Measurements from ENCODE around the gene SLAMF9.
A peak's percentile ranks its signal among the peaks of the same experiment; 100 is the strongest.

Gene SLAMF9

GRCh38 chr1:159932296-159933285 lies 21.4 kb downstream of the SLAMF9 start:
- DNase-seq (ENCODE audit: low spot score): no peak

- no peak for DNase-seq (ENCODE audit: low spot score)
Measured at GRCh38 chr1:159931795-159932173, 22.3 kb downstream of the SLAMF9 start.

GRCh38 chr1:159931101-159931794 lies 22.8 kb downstream of the SLAMF9 start:
- no peak for DNase-seq (ENCODE audit: low spot score)

GRCh38 chr1:159930634-159931033 lies 23.4 kb downstream of the SLAMF9 start:
- DNase-seq (ENCODE audit: low spot score): no peak

GRCh38 chr1:159930216-159930615 lies 23.8 kb downstream of the SLAMF9 start:
- DNase-seq (ENCODE audit: low spot score): no peak

- peak; percentile 69 for DNase-seq (ENCODE audit: low spot score)
Measured at GRCh38 chr1:159929155-159930051, 24.6 kb downstream of the SLAMF9 start.

GRCh38 chr1:159928491-159929050 lies 25.5 kb downstream of the SLAMF9 start:
- DNase-seq (ENCODE audit: low spot score): no peak

GRCh38 chr1:159927849-159928431 lies 26.1 kb downstream of the SLAMF9 start:
- DNase-seq (ENCODE audit: low spot score): no peak

- DNase-seq (ENCODE audit: low spot score): no peak
Measured at GRCh38 chr1:159927211-159927848, 26.7 kb downstream of the SLAMF9 start.

- peak; percentile 52 for DNase-seq (ENCODE audit: low spot score)
Measured at GRCh38 chr1:159925719-159926078, 28.3 kb downstream of the SLAMF9 start.

GRCh38 chr1:159924791-159925718 lies 29.0 kb downstream of the SLAMF9 start, which contains the start of gene TAGLN2:
TAGLN2 (minus strand) TSS chr1:159925507; CDS start chr1:159920509, 4,998 bp downstream.
- peak; percentile 82 for DNase-seq (ENCODE audit: low spot score)

GRCh38 chr1:159924025-159924790 lies 29.8 kb downstream of the SLAMF9 start:
- DNase-seq (ENCODE audit: low spot score): peak; percentile 83

- peak; percentile 73 for DNase-seq (ENCODE audit: low spot score)
Measured at GRCh38 chr1:159923203-159924024, 30.6 kb downstream of the SLAMF9 start.

- no peak for DNase-seq (ENCODE audit: low spot score)
Measured at GRCh38 chr1:159922511-159923202, 31.4 kb downstream of the SLAMF9 start.

GRCh38 chr1:159921700-159922504 lies 32.1 kb downstream of the SLAMF9 start:
- no peak for DNase-seq (ENCODE audit: low spot score)

GRCh38 chr1:159921251-159921650 lies 32.8 kb downstream of the SLAMF9 start:
- no peak for DNase-seq (ENCODE audit: low spot score)

Data from SW480 (cell line).